GM12872 (cell line): Measurements from ENCODE around the gene ACSS2.

Source experiments
- CTCF ChIP-seq: IDR thresholded peaks from 3 replicates; pipeline ENCODE4 v1.5.1; 2011; ENCODE audit warnings: low read depth, mild to moderate bottlenecking, low read length, moderate library complexity; ENCODE audit not compliant: insufficient read depth

Gene ACSS2

GRCh38 chr20:34922654-34923381 is 46.4 kb downstream of the ACSS2 start:
- TF ChIP-seq CTCF: no peak

GRCh38 chr20:34923414-34923813 is 47.0 kb downstream of the ACSS2 start:
- no peak for TF ChIP-seq CTCF

- TF ChIP-seq CTCF: no peak
Observed at GRCh38 chr20:34925341-34925740, 48.9 kb downstream of the ACSS2 start.

- no peak for TF ChIP-seq CTCF
Observed at GRCh38 chr20:34925981-34926380, 49.6 kb downstream of the ACSS2 start.

GRCh38 chr20:34926581-34926980 is 50.2 kb downstream of the ACSS2 start:
- no peak for TF ChIP-seq CTCF

- TF ChIP-seq CTCF: no peak
Observed at GRCh38 chr20:34927736-34928135, 51.3 kb downstream of the ACSS2 start.

GRCh38 chr20:34928411-34928810 is 52.0 kb downstream of the ACSS2 start:
- TF ChIP-seq CTCF: no peak
